ENCODE data around the gene GALNT5.

The GALNT5 gene

GRCh38 chr2:157334797-157335196 lies 77.3 kb downstream of the GALNT5 start:
- no peak for TF ChIP-seq CTCF (IDR thresholded peaks at IDR 0.05)

- TF ChIP-seq CTCF (IDR thresholded peaks at IDR 0.05) = peak; percentile 69
Observed at GRCh38 chr2:157336137-157337010, 78.9 kb downstream of the GALNT5 start.

- TF ChIP-seq CTCF (IDR thresholded peaks at IDR 0.05) = no peak
Observed at GRCh38 chr2:157337978-157338377, 80.5 kb downstream of the GALNT5 start.

GRCh38 chr2:157339965-157340655 lies 82.6 kb downstream of the GALNT5 start:
- no peak for TF ChIP-seq CTCF (IDR thresholded peaks at IDR 0.05)

GRCh38 chr2:157345647-157346389 lies 88.3 kb downstream of the GALNT5 start:
- TF ChIP-seq CTCF (IDR thresholded peaks at IDR 0.05) = no peak

GRCh38 chr2:157348291-157348921 lies 90.9 kb downstream of the GALNT5 start:
- no peak for TF ChIP-seq CTCF (IDR thresholded peaks at IDR 0.05)

GRCh38 chr2:157349949-157350515 lies 92.5 kb downstream of the GALNT5 start:
- no peak for TF ChIP-seq CTCF (IDR thresholded peaks at IDR 0.05)

All from LNCAP (cell line).